COR-L47 (cell line): ENCODE results near the gene COL4A1.

ENCODE experiments used
- DNase-seq: peaks from one replicate; lab custom pipeline; 2025; lab: John Stamatoyannopoulos, UW

COL4A1 gene

GRCh38 chr13:110217811-110218210, 89.1 kb downstream of the COL4A1 start:
- DNase-seq = no peak

GRCh38 chr13:110217085-110217484, 89.9 kb downstream of the COL4A1 start:
- DNase-seq = no peak

GRCh38 chr13:110216398-110217041, 90.4 kb downstream of the COL4A1 start:
- DNase-seq = no peak

- no peak for DNase-seq
Measured at GRCh38 chr13:110216006-110216397, 91.0 kb downstream of the COL4A1 start.

- DNase-seq = no peak
Measured at GRCh38 chr13:110215606-110216005, 91.4 kb downstream of the COL4A1 start.

- no peak for DNase-seq
Measured at GRCh38 chr13:110214637-110215036, 92.3 kb downstream of the COL4A1 start.

- DNase-seq = no peak
Measured at GRCh38 chr13:110213461-110214074, 93.4 kb downstream of the COL4A1 start.

- no peak for DNase-seq
Measured at GRCh38 chr13:110212529-110212928, 94.4 kb downstream of the COL4A1 start.

- no peak for DNase-seq
Measured at GRCh38 chr13:110211735-110212134, 95.2 kb downstream of the COL4A1 start.

GRCh38 chr13:110211046-110211445, 95.9 kb downstream of the COL4A1 start:
- DNase-seq = no peak

GRCh38 chr13:110210604-110210985, 96.4 kb downstream of the COL4A1 start:
- DNase-seq = no peak

- DNase-seq = peak; percentile 52
Measured at GRCh38 chr13:110209950-110210603, 96.9 kb downstream of the COL4A1 start.

- no peak for DNase-seq
Measured at GRCh38 chr13:110208116-110208515, 98.8 kb downstream of the COL4A1 start.

- DNase-seq = no peak
Measured at GRCh38 chr13:110206996-110207395, 100.0 kb downstream of the COL4A1 start.

- DNase-seq = no peak
Measured at GRCh38 chr13:110206185-110206584, 100.8 kb downstream of the COL4A1 start.

GRCh38 chr13:110201114-110201513, 105.8 kb downstream of the COL4A1 start:
- no peak for DNase-seq

GRCh38 chr13:110200276-110200870, 106.6 kb downstream of the COL4A1 start:
- no peak for DNase-seq

- DNase-seq = no peak
Measured at GRCh38 chr13:110199046-110199831, 107.7 kb downstream of the COL4A1 start.

- DNase-seq = no peak
Measured at GRCh38 chr13:110197471-110197870, 109.5 kb downstream of the COL4A1 start.

- DNase-seq = no peak
Measured at GRCh38 chr13:110197026-110197425, 109.9 kb downstream of the COL4A1 start.

- DNase-seq = no peak
Measured at GRCh38 chr13:110195547-110196485, 111.1 kb downstream of the COL4A1 start.
